ENCODE measurements around the gene ARHGAP21. TPM values are rescaled to one million over a fixed set of nuclear protein-coding genes. Genes with fewer than 3 reads are reported as not detected.

Gene ARHGAP21
- polyA plus RNA-seq, 1 experiment, result 126 TPM

GRCh38 chr10:24718031-24718855 lies 5.4 kb downstream of the ARHGAP21 start:
- no peak for TF ChIP-seq CTCF (IDR thresholded peaks at IDR 0.05; ENCODE audit: low read depth, low read length)
- Histone ChIP-seq H3K27ac (ENCODE audit: low read depth, low read length) (peak overlapping the region; percentile 78), H3K4me3 (ENCODE audit: low read depth, low read length) (peak overlapping the region; percentile 81), H3K9me3 (ENCODE audit: control insufficient read depth, insufficient read depth, low read length) (no peaks in the 10 kb centered on the region), H3K27me3 (ENCODE audit: control insufficient read depth, insufficient read depth, low read length) (no peaks in the 10 kb centered on the region)
- ChIA-PET POLR2A (interaction anchor here (0.6 kb wide), 1 partner anchor 298 kb away, joined by 3 read pairs; the partner anchor contains the start of gene THNSL1), CTCF (interaction anchor here (0.7 kb wide), 1 partner anchor 363 kb away, joined by 3 read pairs; no protein-coding TSS in a partner anchor)
- peak; percentile 63 for DNase-seq (ENCODE audit: low read depth, low spot score)

GRCh38 chr10:24716295-24716694 lies 7.4 kb downstream of the ARHGAP21 start:
- no peak for DNase-seq (ENCODE audit: low read depth, low spot score)
- Histone ChIP-seq H3K9me3 (ENCODE audit: control insufficient read depth, insufficient read depth, low read length) (no peaks in the 10 kb centered on the region), H3K27me3 (ENCODE audit: control insufficient read depth, insufficient read depth, low read length) (no peaks in the 10 kb centered on the region), H3K4me3 (ENCODE audit: low read depth, low read length) (no peak overlapping the region), H3K27ac (ENCODE audit: low read depth, low read length) (no peak overlapping the region)
- CTCF ChIA-PET, result no interaction called here
- POLR2A ChIA-PET, result no interaction called here
- no peak for TF ChIP-seq CTCF (IDR thresholded peaks at IDR 0.05; ENCODE audit: low read depth, low read length)

- TF ChIP-seq CTCF (IDR thresholded peaks at IDR 0.05; ENCODE audit: low read depth, low read length), result no peak
- POLR2A ChIA-PET, result no interaction called here
- no peak for DNase-seq (ENCODE audit: low read depth, low spot score)
- Histone ChIP-seq H3K4me3 (ENCODE audit: low read depth, low read length) (no peak overlapping the region), H3K27me3 (ENCODE audit: control insufficient read depth, insufficient read depth, low read length) (no peaks in the 10 kb centered on the region), H3K27ac (ENCODE audit: low read depth, low read length) (no peak overlapping the region), H3K9me3 (ENCODE audit: control insufficient read depth, insufficient read depth, low read length) (no peaks in the 10 kb centered on the region)
- CTCF ChIA-PET, result no interaction called here
These were observed 8.4 kb downstream of the ARHGAP21 start for GRCh38 chr10:24715246-24715769.

- ChIA-PET CTCF (no interaction called here), POLR2A (no interaction called here)
- no peak for DNase-seq (ENCODE audit: low read depth, low spot score)
- H3K9me3 ChIP-seq (ENCODE audit: control insufficient read depth, insufficient read depth, low read length), result no peaks in the 10 kb centered on the region
- no peak for TF ChIP-seq CTCF (IDR thresholded peaks at IDR 0.05; ENCODE audit: low read depth, low read length)
- H3K4me3 ChIP-seq (ENCODE audit: low read depth, low read length), result no peak overlapping the region
- no peak overlapping the region for H3K27ac ChIP-seq (ENCODE audit: low read depth, low read length)
- H3K27me3 ChIP-seq (ENCODE audit: control insufficient read depth, insufficient read depth, low read length), result no peaks in the 10 kb centered on the region
These were observed 10.6 kb downstream of the ARHGAP21 start for GRCh38 chr10:24713086-24713485.

GRCh38 chr10:24711465-24711864 lies 12.2 kb downstream of the ARHGAP21 start:
- CTCF ChIA-PET, result no interaction called here
- POLR2A ChIA-PET, result no interaction called here
- no peak overlapping the region for H3K4me3 ChIP-seq (ENCODE audit: low read depth, low read length)
- no peak for TF ChIP-seq CTCF (IDR thresholded peaks at IDR 0.05; ENCODE audit: low read depth, low read length)
- no peaks in the 10 kb centered on the region for H3K9me3 ChIP-seq (ENCODE audit: control insufficient read depth, insufficient read depth, low read length)
- DNase-seq (ENCODE audit: low read depth, low spot score), result no peak
- no peaks in the 10 kb centered on the region for H3K27me3 ChIP-seq (ENCODE audit: control insufficient read depth, insufficient read depth, low read length)
- no peak overlapping the region for H3K27ac ChIP-seq (ENCODE audit: low read depth, low read length)

Measured in AG04450 (cell line).